GM23338 (cell line): ENCODE measurements around the gene RAP1GDS1. TPM values are rescaled to one million over a fixed set of nuclear protein-coding genes. Genes with fewer than 3 reads are reported as not detected.

ENCODE experiments used
- ATAC-seq: fragments of 200-7000 bp; cut with Tn5 transposase; 3 replicates; pipeline ENCODE4 v1.9.1; 2020
- DNase-seq: peaks from one replicate; pipeline ENCODE4 v3.0.0-alpha.2; 2015; ENCODE audit warnings: low spot score
- H2AFZ ChIP-seq: fragments of 200-600 bp; sonication (generic); 2 replicates; pipeline ENCODE4 v1.8.0; 2016; ENCODE audit warnings: antibody characterized with exemption, mild to moderate bottlenecking, moderate library complexity
- H3F3A ChIP-seq: fragments of 200-600 bp; sonication (generic); replicated peaks from 2 replicates; pipeline ENCODE4 v1.8.0; 2017; ENCODE audit warnings: antibody characterized with exemption, mixed run types, low read depth
- H3K27ac ChIP-seq: fragments of 200-600 bp; sonication (generic); 2 replicates; pipeline ENCODE4 v1.6.1; 2016; ENCODE audit warnings: low read depth
- H3K27me3 ChIP-seq: fragments of 200-600 bp; sonication (generic); 2 replicates; pipeline ENCODE4 v1.8.0; 2016; ENCODE audit warnings: mild to moderate bottlenecking, mixed run types, moderate library complexity; ENCODE audit not compliant: insufficient read depth
- H3K36me3 ChIP-seq: fragments of 200-600 bp; sonication (generic); 2 replicates; pipeline ENCODE4 v1.8.0; 2016; ENCODE audit warnings: mild to moderate bottlenecking; ENCODE audit not compliant: insufficient read depth
- H3K4me1 ChIP-seq: fragments of 200-600 bp; sonication (generic); 2 replicates; pipeline ENCODE4 v1.8.0; 2016; ENCODE audit warnings: mild to moderate bottlenecking, moderate library complexity; ENCODE audit not compliant: insufficient read depth
- H3K4me2 ChIP-seq: fragments of 200-600 bp; sonication (generic); 2 replicates; pipeline ENCODE4 v1.7.1; 2017; ENCODE audit warnings: mixed run types
- H3K4me3 ChIP-seq: fragments of 200-600 bp; sonication (generic); 2 replicates; pipeline ENCODE4 v1.6.1; 2016; ENCODE audit warnings: mixed run types
- H3K79me2 ChIP-seq: fragments of 200-600 bp; sonication (generic); replicated peaks from 2 replicates; pipeline ENCODE4 v1.8.0; 2017; ENCODE audit warnings: mild to moderate bottlenecking; ENCODE audit not compliant: insufficient read depth
- H3K9me2 ChIP-seq: fragments of 200-600 bp; sonication (generic); 2 replicates; pipeline ENCODE4 v1.8.0; 2017; ENCODE audit not compliant: insufficient read depth
- H4K20me1 ChIP-seq: fragments of 200-600 bp; sonication (generic); replicated peaks from 2 replicates; pipeline ENCODE4 v1.8.0; 2017; ENCODE audit warnings: mild to moderate bottlenecking; ENCODE audit not compliant: insufficient read depth
- H3K27ac Mint-ChIP-seq: 2 replicates; pipeline ENCODE4 v1.8.0; 2020; ENCODE audit warnings: inconsistent platforms, mild to moderate bottlenecking, moderate library complexity, mixed read lengths
- H3K27me3 Mint-ChIP-seq: 3 replicates; pipeline ENCODE4 v1.8.0; 2022; ENCODE audit warnings: low read depth, mild to moderate bottlenecking, moderate library complexity, mixed read lengths, inconsistent platforms; ENCODE audit not compliant: insufficient read depth, poor library complexity
- H3K36me3 Mint-ChIP-seq: 3 replicates; pipeline ENCODE4 v1.8.0; 2021; ENCODE audit warnings: low read depth, mild to moderate bottlenecking, inconsistent platforms, moderate library complexity, mixed read lengths
- H3K4me1 Mint-ChIP-seq: 3 replicates; pipeline ENCODE4 v1.8.0; 2020; ENCODE audit warnings: mild to moderate bottlenecking, inconsistent platforms, mixed read lengths
- H3K4me3 Mint-ChIP-seq: 3 replicates; pipeline ENCODE4 v1.8.0; 2021; ENCODE audit warnings: moderate library complexity, mild to moderate bottlenecking, inconsistent platforms, mixed read lengths
- H3K9me3 Mint-ChIP-seq: 3 replicates; pipeline ENCODE4 v1.8.0; 2020; ENCODE audit warnings: moderate library complexity, mild to moderate bottlenecking, inconsistent platforms, mixed read lengths
- CREB1 ChIP-seq: fragments of 250-450 bp; sonication (Bioruptor Pico); IDR thresholded peaks from 2 replicates; pipeline ENCODE4 v1.5.0; 2020; ENCODE audit warnings: low read depth, mild to moderate bottlenecking, moderate library complexity
- CTCF ChIP-seq, 2 experiments: fragments of 200-600 bp in 1 of 2; sonication (generic) in 1 of 2; conservative IDR thresholded peaks; 2 replicates each; pipeline versions ENCODE4 v1.5.1 to v1.6.1; 2016 to 2017; ENCODE audit warnings: antibody characterized with exemption in 2 of 2, low read depth in 2 of 2, mild to moderate bottlenecking in 2 of 2, moderate library complexity in 1 of 2
- EZH2 ChIP-seq: fragments of 200-600 bp; sonication (generic); IDR thresholded peaks from one replicate; pipeline ENCODE4 v1.8.0; 2017; ENCODE audit warnings: antibody characterized with exemption, mild to moderate bottlenecking, low read depth; ENCODE audit not compliant: unreplicated experiment
- EZH2phosphoT487 ChIP-seq: fragments of 200-600 bp; sonication (generic); IDR thresholded peaks from one replicate; pipeline ENCODE4 v1.8.1; 2018; ENCODE audit warnings: antibody characterized with exemption; ENCODE audit not compliant: unreplicated experiment
- JUNB ChIP-seq: IDR thresholded peaks from one replicate; pipeline ENCODE4 v1.6.1; 2016; ENCODE audit warnings: antibody characterized with exemption; ENCODE audit not compliant: unreplicated experiment
- NANOG ChIP-seq: IDR thresholded peaks from 2 replicates; pipeline ENCODE4 v1.6.1; 2016; ENCODE audit warnings: antibody characterized with exemption, borderline replicate concordance
- POLR2AphosphoS5 ChIP-seq: IDR thresholded peaks from 2 replicates; pipeline ENCODE4 v1.6.1; 2016; ENCODE audit warnings: antibody characterized with exemption, low read depth
- REST ChIP-seq: IDR thresholded peaks from one replicate; pipeline ENCODE4 v1.6.1; 2018; ENCODE audit warnings: antibody characterized with exemption; ENCODE audit not compliant: unreplicated experiment
- STAT1 ChIP-seq: IDR thresholded peaks from one replicate; pipeline ENCODE4 v1.6.1; 2016; ENCODE audit warnings: antibody characterized with exemption; ENCODE audit not compliant: unreplicated experiment
- ZNF114 ChIP-seq: fragments of 250-450 bp; sonication (Bioruptor Pico); IDR thresholded peaks from 2 replicates; pipeline ENCODE4 v1.5.0; 2020; ENCODE audit warnings: mild to moderate bottlenecking, moderate library complexity
- ZNF331 ChIP-seq: fragments of 250-450 bp; sonication (Bioruptor Pico); IDR thresholded peaks from 2 replicates; pipeline ENCODE4 v1.5.0; 2020; ENCODE audit warnings: low read depth, mild to moderate bottlenecking, moderate library complexity
- polyA plus RNA-seq: library from polyadenylated mRNA; unstranded; fragments of >200 nt; fragmentation: Nextera tagmentation; extraction: Ambion mirVana; gene quantifications from 2 replicates; pipeline ENCODE4 v1.2.1, GENCODE V29; 2016
- total RNA-seq: library from RNA; depleted of rRNA; stranded (reverse); fragments of >200 nt; shearing (Covaris generic); gene quantifications from 2 replicates; pipeline ENCODE4 v1.2.3, GENCODE V29; 2014
- TF ChIP-seq, protein P1 (sequence below): fragments of 250-450 bp; sonication (Bioruptor Pico); IDR thresholded peaks from 2 replicates; pipeline ENCODE4 v1.5.0; 2020; ENCODE audit warnings: mild to moderate bottlenecking, moderate library complexity
- TF ChIP-seq, protein P2 (sequence below): IDR thresholded peaks from 2 replicates; pipeline ENCODE4 v1.6.1; 2016; ENCODE audit warnings: antibody characterized with exemption

The RAP1GDS1 gene
- total and polyA plus RNA-seq, 2 experiments from 2014 or later: 23.7 to 32.4 TPM

GRCh38 chr4:98448908-98449307 is 187.7 kb downstream of the RAP1GDS1 start:
- TF ChIP-seq JUNB: no peak
- TF ChIP-seq EZH2phosphoT487: no peak
- no peak for TF ChIP-seq REST
- TF ChIP-seq, protein P1, sequence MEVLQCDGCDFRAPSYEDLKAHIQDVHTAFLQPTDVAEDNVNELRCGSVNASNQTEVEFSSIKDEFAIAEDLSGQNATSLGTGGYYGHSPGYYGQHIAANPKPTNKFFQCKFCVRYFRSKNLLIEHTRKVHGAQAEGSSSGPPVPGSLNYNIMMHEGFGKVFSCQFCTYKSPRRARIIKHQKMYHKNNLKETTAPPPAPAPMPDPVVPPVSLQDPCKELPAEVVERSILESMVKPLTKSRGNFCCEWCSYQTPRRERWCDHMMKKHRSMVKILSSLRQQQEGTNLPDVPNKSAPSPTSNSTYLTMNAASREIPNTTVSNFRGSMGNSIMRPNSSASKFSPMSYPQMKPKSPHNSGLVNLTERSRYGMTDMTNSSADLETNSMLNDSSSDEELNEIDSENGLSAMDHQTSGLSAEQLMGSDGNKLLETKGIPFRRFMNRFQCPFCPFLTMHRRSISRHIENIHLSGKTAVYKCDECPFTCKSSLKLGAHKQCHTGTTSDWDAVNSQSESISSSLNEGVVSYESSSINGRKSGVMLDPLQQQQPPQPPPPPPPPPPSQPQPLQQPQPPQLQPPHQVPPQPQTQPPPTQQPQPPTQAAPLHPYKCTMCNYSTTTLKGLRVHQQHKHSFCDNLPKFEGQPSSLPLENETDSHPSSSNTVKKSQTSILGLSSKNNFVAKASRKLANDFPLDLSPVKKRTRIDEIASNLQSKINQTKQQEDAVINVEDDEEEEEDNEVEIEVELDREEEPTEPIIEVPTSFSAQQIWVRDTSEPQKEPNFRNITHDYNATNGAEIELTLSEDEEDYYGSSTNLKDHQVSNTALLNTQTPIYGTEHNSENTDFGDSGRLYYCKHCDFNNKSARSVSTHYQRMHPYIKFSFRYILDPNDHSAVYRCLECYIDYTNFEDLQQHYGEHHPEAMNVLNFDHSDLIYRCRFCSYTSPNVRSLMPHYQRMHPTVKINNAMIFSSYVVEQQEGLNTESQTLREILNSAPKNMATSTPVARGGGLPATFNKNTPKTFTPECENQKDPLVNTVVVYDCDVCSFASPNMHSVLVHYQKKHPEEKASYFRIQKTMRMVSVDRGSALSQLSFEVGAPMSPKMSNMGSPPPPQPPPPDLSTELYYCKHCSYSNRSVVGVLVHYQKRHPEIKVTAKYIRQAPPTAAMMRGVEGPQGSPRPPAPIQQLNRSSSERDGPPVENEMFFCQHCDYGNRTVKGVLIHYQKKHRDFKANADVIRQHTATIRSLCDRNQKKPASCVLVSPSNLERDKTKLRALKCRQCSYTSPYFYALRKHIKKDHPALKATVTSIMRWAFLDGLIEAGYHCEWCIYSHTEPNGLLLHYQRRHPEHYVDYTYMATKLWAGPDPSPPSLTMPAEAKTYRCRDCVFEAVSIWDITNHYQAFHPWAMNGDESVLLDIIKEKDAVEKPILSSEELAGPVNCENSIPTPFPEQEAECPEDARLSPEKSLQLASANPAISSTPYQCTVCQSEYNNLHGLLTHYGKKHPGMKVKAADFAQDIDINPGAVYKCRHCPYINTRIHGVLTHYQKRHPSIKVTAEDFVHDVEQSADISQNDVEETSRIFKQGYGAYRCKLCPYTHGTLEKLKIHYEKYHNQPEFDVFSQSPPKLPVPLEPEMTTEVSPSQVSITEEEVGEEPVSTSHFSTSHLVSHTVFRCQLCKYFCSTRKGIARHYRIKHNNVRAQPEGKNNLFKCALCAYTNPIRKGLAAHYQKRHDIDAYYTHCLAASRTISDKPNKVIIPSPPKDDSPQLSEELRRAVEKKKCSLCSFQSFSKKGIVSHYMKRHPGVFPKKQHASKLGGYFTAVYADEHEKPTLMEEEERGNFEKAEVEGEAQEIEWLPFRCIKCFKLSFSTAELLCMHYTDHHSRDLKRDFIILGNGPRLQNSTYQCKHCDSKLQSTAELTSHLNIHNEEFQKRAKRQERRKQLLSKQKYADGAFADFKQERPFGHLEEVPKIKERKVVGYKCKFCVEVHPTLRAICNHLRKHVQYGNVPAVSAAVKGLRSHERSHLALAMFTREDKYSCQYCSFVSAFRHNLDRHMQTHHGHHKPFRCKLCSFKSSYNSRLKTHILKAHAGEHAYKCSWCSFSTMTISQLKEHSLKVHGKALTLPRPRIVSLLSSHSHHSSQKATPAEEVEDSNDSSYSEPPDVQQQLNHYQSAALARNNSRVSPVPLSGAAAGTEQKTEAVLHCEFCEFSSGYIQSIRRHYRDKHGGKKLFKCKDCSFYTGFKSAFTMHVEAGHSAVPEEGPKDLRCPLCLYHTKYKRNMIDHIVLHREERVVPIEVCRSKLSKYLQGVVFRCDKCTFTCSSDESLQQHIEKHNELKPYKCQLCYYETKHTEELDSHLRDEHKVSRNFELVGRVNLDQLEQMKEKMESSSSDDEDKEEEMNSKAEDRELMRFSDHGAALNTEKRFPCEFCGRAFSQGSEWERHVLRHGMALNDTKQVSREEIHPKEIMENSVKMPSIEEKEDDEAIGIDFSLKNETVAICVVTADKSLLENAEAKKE: no peak
- no peak for TF ChIP-seq CTCF (conservative IDR thresholded peaks at IDR 0.05; ENCODE audit: low read depth in 2 of 2)
- TF ChIP-seq NANOG: no peak
- no peak for TF ChIP-seq STAT1
- TF ChIP-seq, protein P2, sequence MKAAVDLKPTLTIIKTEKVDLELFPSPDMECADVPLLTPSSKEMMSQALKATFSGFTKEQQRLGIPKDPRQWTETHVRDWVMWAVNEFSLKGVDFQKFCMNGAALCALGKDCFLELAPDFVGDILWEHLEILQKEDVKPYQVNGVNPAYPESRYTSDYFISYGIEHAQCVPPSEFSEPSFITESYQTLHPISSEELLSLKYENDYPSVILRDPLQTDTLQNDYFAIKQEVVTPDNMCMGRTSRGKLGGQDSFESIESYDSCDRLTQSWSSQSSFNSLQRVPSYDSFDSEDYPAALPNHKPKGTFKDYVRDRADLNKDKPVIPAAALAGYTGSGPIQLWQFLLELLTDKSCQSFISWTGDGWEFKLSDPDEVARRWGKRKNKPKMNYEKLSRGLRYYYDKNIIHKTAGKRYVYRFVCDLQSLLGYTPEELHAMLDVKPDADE: no peak
- TF ChIP-seq POLR2AphosphoS5: no peak
- no peak for TF ChIP-seq ZNF331 (CRISPR knock-in tag)
- no peak for TF ChIP-seq EZH2
- TF ChIP-seq CREB1 (CRISPR knock-in tag): no peak
- no peak for TF ChIP-seq ZNF114 (CRISPR knock-in tag)
- H3K27ac ChIP-seq: no peak overlapping the region
- H3K4me2 ChIP-seq: no peak overlapping the region
- no peaks in the 10 kb centered on the region for H3K9me2 ChIP-seq
- Mint-ChIP-seq H3K4me3 (no peak overlapping the region), H3K9me3 (peaks cover 9% of the 10 kb centered on the region; the same call in 2 of the 3 replicates), H3K36me3 (no peaks in the 10 kb centered on the region), H3K4me1 (no peaks in the 10 kb centered on the region), H3K27me3 (no peaks in the 10 kb centered on the region), H3K27ac (no peak overlapping the region)
- H2AFZ ChIP-seq: no peak overlapping the region
- H3F3A ChIP-seq: no peaks in the 10 kb centered on the region
- H3K4me1 ChIP-seq: no peaks in the 10 kb centered on the region
- no peaks in the 10 kb centered on the region for H3K79me2 ChIP-seq
- ATAC-seq: no peak
- H3K36me3 ChIP-seq: no peaks in the 10 kb centered on the region
- H3K4me3 ChIP-seq: no peak overlapping the region
- no peaks in the 10 kb centered on the region for H3K27me3 ChIP-seq
- no peak for DNase-seq
- H4K20me1 ChIP-seq: no peaks in the 10 kb centered on the region; the same call in 1 of the 2 replicates
